Measurements from ENCODE around the gene TEAD2. TPM values are rescaled to one million over a fixed set of nuclear protein-coding genes. Genes with fewer than 3 reads are reported as not detected.

The TEAD2 gene
- 110 and 155 TPM in 2 replicates for total RNA-seq (2014; rRNA removed; shearing (Covaris generic))

GRCh38 chr19:49362048-49362928, at the start of gene TEAD2:
TEAD2 (minus strand) TSS chr19:49362416; CDS start chr19:49360075, 2,341 bp downstream.
- Histone ChIP-seq H3K4me3 (ENCODE audit: insufficient read depth, low read depth, low read length) (peak within 1 kb of the TSS; percentile 98), H3K27me3 (ENCODE audit: control insufficient read depth, insufficient read depth, low read length) (no peaks in the 10 kb centered on the region), H3K36me3 (replicated peaks; ENCODE audit: control insufficient read depth, insufficient read depth, low read length) (peaks cover 13% of the 10 kb centered on the region)
- peak; percentile 98 for DNase-seq

- H3K36me3 ChIP-seq (replicated peaks; ENCODE audit: control insufficient read depth, insufficient read depth, low read length): no peaks in the 10 kb centered on the region
- H3K27me3 ChIP-seq (ENCODE audit: control insufficient read depth, insufficient read depth, low read length): peaks cover 1% of the 10 kb centered on the region; the same call in 1 of the 2 replicates
- no peak for DNase-seq
- H3K4me3 ChIP-seq (ENCODE audit: insufficient read depth, low read depth, low read length): no peak overlapping the region
Observed at GRCh38 chr19:49411681-49412326, 49.6 kb upstream of the TEAD2 start.

GRCh38 chr19:49409441-49410029, 47.3 kb upstream of the TEAD2 start:
- Histone ChIP-seq H3K27me3 (ENCODE audit: control insufficient read depth, insufficient read depth, low read length) (no peaks in the 10 kb centered on the region; the same call in 1 of the 2 replicates), H3K36me3 (replicated peaks; ENCODE audit: control insufficient read depth, insufficient read depth, low read length) (no peaks in the 10 kb centered on the region), H3K4me3 (ENCODE audit: insufficient read depth, low read depth, low read length) (no peak overlapping the region)
- no peak for DNase-seq

GRCh38 chr19:49408816-49409440, 46.7 kb upstream of the TEAD2 start:
- Histone ChIP-seq H3K27me3 (ENCODE audit: control insufficient read depth, insufficient read depth, low read length) (no peaks in the 10 kb centered on the region; the same call in 1 of the 2 replicates), H3K36me3 (replicated peaks; ENCODE audit: control insufficient read depth, insufficient read depth, low read length) (no peaks in the 10 kb centered on the region), H3K4me3 (ENCODE audit: insufficient read depth, low read depth, low read length) (no peak overlapping the region)
- no peak for DNase-seq

GRCh38 chr19:49407482-49408015, 45.3 kb upstream of the TEAD2 start:
- Histone ChIP-seq H3K4me3 (ENCODE audit: insufficient read depth, low read depth, low read length) (no peak overlapping the region), H3K27me3 (ENCODE audit: control insufficient read depth, insufficient read depth, low read length) (no peaks in the 10 kb centered on the region; the same call in 1 of the 2 replicates), H3K36me3 (replicated peaks; ENCODE audit: control insufficient read depth, insufficient read depth, low read length) (no peaks in the 10 kb centered on the region)
- no peak for DNase-seq

GRCh38 chr19:49407079-49407478, 44.9 kb upstream of the TEAD2 start:
- Histone ChIP-seq H3K27me3 (ENCODE audit: control insufficient read depth, insufficient read depth, low read length) (no peaks in the 10 kb centered on the region; the same call in 1 of the 2 replicates), H3K36me3 (replicated peaks; ENCODE audit: control insufficient read depth, insufficient read depth, low read length) (no peaks in the 10 kb centered on the region)

GRCh38 chr19:49403404-49404187, 41.4 kb upstream of the TEAD2 start:
- DNase-seq: peak; percentile 82
- Histone ChIP-seq H3K27me3 (ENCODE audit: control insufficient read depth, insufficient read depth, low read length) (no peaks in the 10 kb centered on the region; the same call in 1 of the 2 replicates), H3K4me3 (ENCODE audit: insufficient read depth, low read depth, low read length) (no peak overlapping the region)

More at GRCh38 chr19:49407079-49407478, 44.9 kb upstream of the TEAD2 start:
- H3K4me3 ChIP-seq (ENCODE audit: insufficient read depth, low read depth, low read length): no peak overlapping the region
- DNase-seq: no peak

GRCh38 chr19:49400029-49400428, 37.8 kb upstream of the TEAD2 start:
- DNase-seq: no peak
- Histone ChIP-seq H3K36me3 (replicated peaks; ENCODE audit: control insufficient read depth, insufficient read depth, low read length) (no peaks in the 10 kb centered on the region), H3K4me3 (ENCODE audit: insufficient read depth, low read depth, low read length) (no peak overlapping the region), H3K27me3 (ENCODE audit: control insufficient read depth, insufficient read depth, low read length) (no peaks in the 10 kb centered on the region; the same call in 1 of the 2 replicates)

More at GRCh38 chr19:49403404-49404187, 41.4 kb upstream of the TEAD2 start:
- no peaks in the 10 kb centered on the region for H3K36me3 ChIP-seq (replicated peaks; ENCODE audit: control insufficient read depth, insufficient read depth, low read length)

- Histone ChIP-seq H3K36me3 (replicated peaks; ENCODE audit: control insufficient read depth, insufficient read depth, low read length) (no peaks in the 10 kb centered on the region), H3K4me3 (ENCODE audit: insufficient read depth, low read depth, low read length) (no peak overlapping the region), H3K27me3 (ENCODE audit: control insufficient read depth, insufficient read depth, low read length) (no peaks in the 10 kb centered on the region; the same call in 1 of the 2 replicates)
- peak; percentile 19 for DNase-seq
Observed at GRCh38 chr19:49398931-49399330, 36.7 kb upstream of the TEAD2 start.

GRCh38 chr19:49398001-49398615, 35.9 kb upstream of the TEAD2 start:
- H3K36me3 ChIP-seq (replicated peaks; ENCODE audit: control insufficient read depth, insufficient read depth, low read length): no peaks in the 10 kb centered on the region
- DNase-seq: peak; percentile 54
- no peak overlapping the region for H3K4me3 ChIP-seq (ENCODE audit: insufficient read depth, low read depth, low read length)
- no peaks in the 10 kb centered on the region; the same call in 1 of the 2 replicates for H3K27me3 ChIP-seq (ENCODE audit: control insufficient read depth, insufficient read depth, low read length)

GRCh38 chr19:49396738-49397505, 34.7 kb upstream of the TEAD2 start:
- Histone ChIP-seq H3K4me3 (ENCODE audit: insufficient read depth, low read depth, low read length) (no peak overlapping the region), H3K36me3 (replicated peaks; ENCODE audit: control insufficient read depth, insufficient read depth, low read length) (no peaks in the 10 kb centered on the region), H3K27me3 (ENCODE audit: control insufficient read depth, insufficient read depth, low read length) (no peaks in the 10 kb centered on the region; the same call in 1 of the 2 replicates)
- DNase-seq: peak; percentile 40

- peak; percentile 63 for DNase-seq
- no peak overlapping the region for H3K4me3 ChIP-seq (ENCODE audit: insufficient read depth, low read depth, low read length)
- no peaks in the 10 kb centered on the region for H3K36me3 ChIP-seq (replicated peaks; ENCODE audit: control insufficient read depth, insufficient read depth, low read length)
- H3K27me3 ChIP-seq (ENCODE audit: control insufficient read depth, insufficient read depth, low read length): no peaks in the 10 kb centered on the region; the same call in 1 of the 2 replicates
Observed at GRCh38 chr19:49395581-49396407, 33.6 kb upstream of the TEAD2 start.
